Activated naive CD8-positive, alpha-beta T cell treated with anti-CD3 and anti-CD28 coated beads, Interleukin-2, amount 50 U/mL, for 16 hours (primary cell): Measurements from ENCODE around the gene DCLRE1A.

ENCODE experiments used
- DNase-seq: peaks from one replicate; pipeline ENCODE4 v3.0.0-alpha.2; 2020; ENCODE audit warnings: low read depth, low spot score

Gene DCLRE1A

GRCh38 chr10:113854013-113854760, at the start of gene DCLRE1A, which contains the start of gene NHLRC2:
DCLRE1A (minus strand) TSS chr10:113854082; CDS start chr10:113853182, 900 bp downstream.
NHLRC2 (plus strand) TSS chr10:113854661; CDS start chr10:113854873, 212 bp downstream.
- peak; percentile 25 for DNase-seq

GRCh38 chr10:113899952-113900598, 46.2 kb upstream of the DCLRE1A start:
- no peak for DNase-seq

GRCh38 chr10:113897693-113898618, 44.1 kb upstream of the DCLRE1A start:
- no peak for DNase-seq

- DNase-seq: no peak
Measured at GRCh38 chr10:113895018-113895417, 41.1 kb upstream of the DCLRE1A start.

- no peak for DNase-seq
Measured at GRCh38 chr10:113894581-113894980, 40.7 kb upstream of the DCLRE1A start.

- DNase-seq: no peak
Measured at GRCh38 chr10:113893570-113893969, 39.7 kb upstream of the DCLRE1A start.

GRCh38 chr10:113891476-113891875, 37.6 kb upstream of the DCLRE1A start:
- no peak for DNase-seq

- no peak for DNase-seq
Measured at GRCh38 chr10:113890769-113891168, 36.9 kb upstream of the DCLRE1A start.

GRCh38 chr10:113889911-113890310, 36.0 kb upstream of the DCLRE1A start:
- no peak for DNase-seq

GRCh38 chr10:113882240-113882639, 28.4 kb upstream of the DCLRE1A start:
- no peak for DNase-seq

GRCh38 chr10:113880236-113880635, 26.4 kb upstream of the DCLRE1A start:
- DNase-seq: no peak

GRCh38 chr10:113879691-113880090, 25.8 kb upstream of the DCLRE1A start:
- DNase-seq: no peak

- no peak for DNase-seq
Measured at GRCh38 chr10:113876461-113876860, 22.6 kb upstream of the DCLRE1A start.

- no peak for DNase-seq
Measured at GRCh38 chr10:113875212-113875611, 21.3 kb upstream of the DCLRE1A start.

- no peak for DNase-seq
Measured at GRCh38 chr10:113872139-113873030, 18.5 kb upstream of the DCLRE1A start.

GRCh38 chr10:113869789-113870188, 15.9 kb upstream of the DCLRE1A start:
- DNase-seq: no peak

- DNase-seq: no peak
Measured at GRCh38 chr10:113867904-113868303, 14.0 kb upstream of the DCLRE1A start.

- DNase-seq: no peak
Measured at GRCh38 chr10:113866551-113867394, 12.9 kb upstream of the DCLRE1A start.

GRCh38 chr10:113865901-113866300, 12.0 kb upstream of the DCLRE1A start:
- no peak for DNase-seq

- DNase-seq: no peak
Measured at GRCh38 chr10:113859261-113859660, 5.4 kb upstream of the DCLRE1A start.
